ENCODE measurements around the gene TRABD.

GRCh38 chr22:50202130-50202666, 16.5 kb downstream of the TRABD start:
- TF ChIP-seq, protein P1, sequence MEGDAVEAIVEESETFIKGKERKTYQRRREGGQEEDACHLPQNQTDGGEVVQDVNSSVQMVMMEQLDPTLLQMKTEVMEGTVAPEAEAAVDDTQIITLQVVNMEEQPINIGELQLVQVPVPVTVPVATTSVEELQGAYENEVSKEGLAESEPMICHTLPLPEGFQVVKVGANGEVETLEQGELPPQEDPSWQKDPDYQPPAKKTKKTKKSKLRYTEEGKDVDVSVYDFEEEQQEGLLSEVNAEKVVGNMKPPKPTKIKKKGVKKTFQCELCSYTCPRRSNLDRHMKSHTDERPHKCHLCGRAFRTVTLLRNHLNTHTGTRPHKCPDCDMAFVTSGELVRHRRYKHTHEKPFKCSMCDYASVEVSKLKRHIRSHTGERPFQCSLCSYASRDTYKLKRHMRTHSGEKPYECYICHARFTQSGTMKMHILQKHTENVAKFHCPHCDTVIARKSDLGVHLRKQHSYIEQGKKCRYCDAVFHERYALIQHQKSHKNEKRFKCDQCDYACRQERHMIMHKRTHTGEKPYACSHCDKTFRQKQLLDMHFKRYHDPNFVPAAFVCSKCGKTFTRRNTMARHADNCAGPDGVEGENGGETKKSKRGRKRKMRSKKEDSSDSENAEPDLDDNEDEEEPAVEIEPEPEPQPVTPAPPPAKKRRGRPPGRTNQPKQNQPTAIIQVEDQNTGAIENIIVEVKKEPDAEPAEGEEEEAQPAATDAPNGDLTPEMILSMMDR (IDR thresholded peaks at IDR 0.05): no peak
- TF ChIP-seq POLR2AphosphoS5 (IDR thresholded peaks at IDR 0.05): no peak
- no peak for TF ChIP-seq POLR2A (IDR thresholded peaks at IDR 0.05)

Data from breast epithelium (tissue), 3 donors.